ENCODE measurements around the gene TNP2. TPM values are rescaled to one million over a fixed set of nuclear protein-coding genes. Genes with fewer than 3 reads are reported as not detected.

TNP2 gene
- total RNA-seq, 2 experiments from 2014 or later: not detected

DNA sequence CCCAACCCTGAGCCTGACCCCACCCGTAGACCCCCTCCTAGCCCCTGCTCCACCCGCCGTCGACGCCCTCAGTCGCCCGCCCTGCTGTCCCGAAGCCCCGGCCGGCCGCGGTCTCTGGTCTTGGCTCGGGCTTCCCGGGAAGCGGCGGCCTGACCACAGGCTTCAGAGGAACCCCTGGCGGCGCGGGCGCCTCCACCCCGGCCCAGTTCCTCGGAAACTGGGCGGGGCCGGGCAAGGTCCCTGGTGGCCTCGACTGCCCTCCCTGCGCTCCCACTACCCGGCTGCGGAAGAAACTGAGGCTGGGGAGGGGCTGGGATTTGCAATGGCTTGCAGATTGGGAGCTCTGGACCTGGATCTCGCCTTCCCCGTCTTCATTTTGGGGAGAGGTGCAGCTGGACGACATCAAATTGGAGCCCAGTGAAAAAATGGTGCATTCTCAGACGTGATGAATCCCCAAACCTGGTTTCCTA is 12.4 kb downstream of the TNP2 start:
- Mint-ChIP-seq H3K4me1 (ENCODE audit: low read depth) (peaks cover 31% of the 10 kb centered on the region), H3K4me3 (peak overlapping the region; percentile 95), H3K27ac (peak overlapping the region; percentile 95), H3K9me3 (no peaks in the 10 kb centered on the region), H3K36me3 (ENCODE audit: low read depth) (peaks cover 35% of the 10 kb centered on the region), H3K27me3 (ENCODE audit: low read depth) (no peaks in the 10 kb centered on the region)
- intact Hi-C loops (cut with micrococcal nuclease): loop anchor here (1.0 to 10.0 kb wide), 7 partner anchors 56 to 538 kb away; partner anchors contain the start of genes NUBP1 and ZC3H7A
- no peak for DNase-seq
- CTCF ChIA-PET: interaction anchor here (0.6 to 7.2 kb wide), 29 partner anchors 18 to 505 kb away, joined by 3 to 67 read pairs (median 5); no protein-coding TSS in a partner anchor

DNA sequence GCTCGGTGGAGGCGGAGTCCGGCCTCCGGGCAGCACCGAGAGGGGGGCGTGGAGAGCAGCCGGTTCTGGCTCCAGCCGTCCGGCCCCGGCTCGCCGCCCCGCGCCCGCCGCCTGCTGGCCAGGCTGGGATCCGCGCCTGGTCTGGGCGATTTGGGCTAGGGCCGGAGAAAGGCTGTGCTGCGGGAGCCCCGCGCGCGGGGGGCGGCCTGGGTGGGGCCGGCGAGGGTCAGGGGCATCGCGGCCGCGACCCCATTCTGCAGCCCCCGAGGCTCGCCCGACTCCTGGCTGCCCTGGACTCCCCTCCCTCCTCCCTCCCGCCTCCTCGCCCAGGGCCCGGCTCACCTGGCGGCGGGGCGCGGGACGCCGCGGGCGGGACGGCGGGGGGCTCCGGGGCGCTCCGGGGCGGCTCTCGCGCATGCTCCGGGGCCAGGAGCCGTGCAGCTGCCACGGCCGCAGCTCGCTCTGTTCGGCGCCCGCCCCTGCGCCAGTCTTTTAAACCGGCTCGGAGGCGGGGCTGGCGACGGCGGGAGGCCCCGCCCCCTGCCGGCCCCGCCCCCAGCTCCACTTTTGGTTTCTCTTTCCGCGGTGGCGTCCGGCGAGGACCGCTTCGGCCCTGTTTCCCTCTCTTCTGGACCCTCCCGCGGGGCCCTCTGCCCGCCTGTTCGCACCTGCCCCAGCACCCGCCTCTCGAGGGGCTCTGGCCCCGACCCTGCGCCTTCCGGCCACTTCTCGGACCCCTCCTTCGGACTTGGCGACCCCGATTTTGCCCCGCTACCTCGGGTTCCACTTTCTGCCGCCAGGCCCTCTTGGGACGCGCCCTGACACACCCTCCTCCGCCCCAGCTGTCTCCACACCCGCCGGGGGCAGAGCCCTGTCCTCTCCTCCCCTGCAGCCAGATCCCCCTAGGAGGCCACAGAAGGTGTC is 13.1 kb downstream of the TNP2 start, which contains the start of gene SOCS1:
Gene SOCS1, minus strand, starts transcription at position 468 of the 924 bp plus-strand sequence. CDS start 726 bp downstream, outside the sequence.
- DNase-seq: peak; percentile 85
- CTCF ChIA-PET: interaction anchor here (0.6 to 7.2 kb wide), 39 partner anchors 7 to 505 kb away, joined by 3 to 67 read pairs (median 4); no protein-coding TSS in a partner anchor
- intact Hi-C loops (cut with micrococcal nuclease): loop anchor here (1.0 to 10.0 kb wide), 7 partner anchors 56 to 539 kb away; partner anchors contain the start of genes NUBP1 and ZC3H7A
- H3K4me3 Mint-ChIP-seq: peak within 1 kb of the TSS; percentile 95
- H3K27me3 Mint-ChIP-seq (ENCODE audit: low read depth): no peaks in the 10 kb centered on the region
- H3K36me3 Mint-ChIP-seq (ENCODE audit: low read depth): peaks cover 38% of the 10 kb centered on the region
- H3K9me3 Mint-ChIP-seq: no peaks in the 10 kb centered on the region
- H3K4me1 Mint-ChIP-seq (ENCODE audit: low read depth): peaks cover 36% of the 10 kb centered on the region
- H3K27ac Mint-ChIP-seq: peak within 1 kb of the TSS; percentile 99

DNA sequence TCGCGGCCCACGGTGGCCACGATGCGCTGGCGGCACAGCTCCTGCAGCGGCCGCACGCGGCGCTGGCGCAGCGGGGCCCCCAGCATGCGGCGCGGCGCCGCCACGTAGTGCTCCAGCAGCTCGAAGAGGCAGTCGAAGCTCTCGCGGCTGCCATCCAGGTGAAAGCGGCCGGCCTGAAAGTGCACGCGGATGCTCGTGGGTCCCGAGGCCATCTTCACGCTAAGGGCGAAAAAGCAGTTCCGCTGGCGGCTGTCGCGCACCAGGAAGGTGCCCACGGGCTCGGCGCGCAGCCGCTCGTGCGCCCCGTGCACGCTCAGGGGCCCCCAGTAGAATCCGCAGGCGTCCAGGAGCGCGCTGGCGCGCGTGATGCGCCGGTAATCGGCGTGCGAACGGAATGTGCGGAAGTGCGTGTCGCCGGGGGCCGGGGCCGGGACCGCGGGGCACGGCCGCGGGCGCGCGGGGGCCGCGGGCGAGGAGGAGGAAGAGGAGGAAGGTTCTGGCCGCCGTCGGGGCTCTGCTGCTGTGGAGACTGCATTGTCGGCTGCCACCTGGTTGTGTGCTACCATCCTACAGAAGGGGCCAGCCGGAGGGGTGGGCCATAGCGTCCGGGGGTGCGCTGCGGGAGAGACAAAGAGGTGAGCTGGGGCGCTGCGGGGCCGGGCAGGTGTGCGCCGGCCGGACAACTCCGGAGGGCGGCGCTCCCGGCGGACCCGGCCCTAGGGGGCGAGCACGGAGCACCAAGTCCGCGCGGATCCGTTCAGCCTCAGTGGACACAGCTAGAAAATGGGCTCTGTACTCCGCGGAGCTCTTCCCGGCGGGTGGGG is 14.0 kb downstream of the TNP2 start:
- CTCF ChIA-PET: interaction anchor here (0.8 to 7.2 kb wide), 27 partner anchors 8 to 299 kb away, joined by 3 to 67 read pairs (median 5); no protein-coding TSS in a partner anchor
- Mint-ChIP-seq H3K27me3 (ENCODE audit: low read depth) (no peaks in the 10 kb centered on the region), H3K27ac (peak overlapping the region; percentile 99), H3K4me3 (peak overlapping the region; percentile 87), H3K4me1 (ENCODE audit: low read depth) (peaks cover 44% of the 10 kb centered on the region), H3K9me3 (no peaks in the 10 kb centered on the region), H3K36me3 (ENCODE audit: low read depth) (peaks cover 43% of the 10 kb centered on the region)
- intact Hi-C loops (cut with micrococcal nuclease): loop anchor here (1.0 to 10.0 kb wide), 5 partner anchors 57 to 540 kb away; partner anchors contain the start of genes NUBP1 and ZC3H7A
- DNase-seq: peak; percentile 68

DNA sequence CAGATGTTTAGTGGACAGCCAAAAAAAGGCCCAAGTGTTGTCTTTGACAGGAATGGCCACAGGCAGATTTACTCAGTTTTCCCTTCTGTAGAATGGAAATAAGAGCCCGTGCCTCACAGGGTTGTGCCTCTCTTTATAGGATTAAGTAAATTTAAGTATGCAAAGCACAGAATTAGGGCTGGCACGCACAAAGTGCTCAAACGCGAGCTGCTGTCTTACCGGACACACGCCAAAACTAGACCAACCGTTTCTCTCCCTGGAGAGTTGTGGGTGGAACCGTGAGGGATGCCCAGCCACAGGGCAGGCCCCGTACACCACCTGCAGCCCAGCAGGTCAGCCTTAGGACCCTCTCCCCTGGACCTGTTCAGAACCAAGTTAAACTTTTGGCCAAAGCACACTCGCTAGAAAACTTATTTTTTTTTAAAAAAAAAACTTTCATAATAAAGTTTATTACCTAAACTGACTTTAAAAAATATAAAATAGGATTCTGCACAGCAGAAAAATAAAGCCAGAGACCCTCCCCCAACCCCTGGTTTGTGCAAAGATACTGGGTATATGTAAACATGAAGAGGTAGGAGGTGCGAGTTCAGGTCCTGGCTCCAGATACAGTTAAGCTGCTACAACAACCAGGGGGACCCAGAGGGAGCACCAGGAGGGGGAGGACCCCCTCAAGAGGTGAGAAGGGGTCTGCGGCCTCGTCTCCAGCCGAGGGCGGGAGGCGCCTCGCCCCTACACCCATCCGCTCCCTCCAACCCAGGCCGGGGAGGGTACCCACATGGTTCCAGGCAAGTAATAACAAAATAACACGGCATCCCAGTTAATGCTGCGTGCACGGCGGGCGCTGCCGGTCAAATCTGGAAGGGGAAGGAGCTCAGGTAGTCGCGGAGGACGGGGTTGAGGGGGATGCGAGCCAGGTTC is 14.9 kb downstream of the TNP2 start:
- Mint-ChIP-seq H3K27me3 (ENCODE audit: low read depth) (no peaks in the 10 kb centered on the region), H3K36me3 (ENCODE audit: low read depth) (peaks cover 43% of the 10 kb centered on the region), H3K4me3 (peak overlapping the region; percentile 87), H3K4me1 (ENCODE audit: low read depth) (peaks cover 41% of the 10 kb centered on the region), H3K9me3 (no peaks in the 10 kb centered on the region), H3K27ac (peak overlapping the region; percentile 99)
- CTCF ChIA-PET: interaction anchor here (0.6 to 7.2 kb wide), 17 partner anchors 8 to 289 kb away, joined by 3 to 67 read pairs (median 4); no protein-coding TSS in a partner anchor
- DNase-seq: peak; percentile 37
- intact Hi-C loops (cut with micrococcal nuclease): loop anchor here (10.0 kb wide), 2 partner anchors 509 to 541 kb away; partner anchors contain the start of genes NUBP1 and ZC3H7A

DNA sequence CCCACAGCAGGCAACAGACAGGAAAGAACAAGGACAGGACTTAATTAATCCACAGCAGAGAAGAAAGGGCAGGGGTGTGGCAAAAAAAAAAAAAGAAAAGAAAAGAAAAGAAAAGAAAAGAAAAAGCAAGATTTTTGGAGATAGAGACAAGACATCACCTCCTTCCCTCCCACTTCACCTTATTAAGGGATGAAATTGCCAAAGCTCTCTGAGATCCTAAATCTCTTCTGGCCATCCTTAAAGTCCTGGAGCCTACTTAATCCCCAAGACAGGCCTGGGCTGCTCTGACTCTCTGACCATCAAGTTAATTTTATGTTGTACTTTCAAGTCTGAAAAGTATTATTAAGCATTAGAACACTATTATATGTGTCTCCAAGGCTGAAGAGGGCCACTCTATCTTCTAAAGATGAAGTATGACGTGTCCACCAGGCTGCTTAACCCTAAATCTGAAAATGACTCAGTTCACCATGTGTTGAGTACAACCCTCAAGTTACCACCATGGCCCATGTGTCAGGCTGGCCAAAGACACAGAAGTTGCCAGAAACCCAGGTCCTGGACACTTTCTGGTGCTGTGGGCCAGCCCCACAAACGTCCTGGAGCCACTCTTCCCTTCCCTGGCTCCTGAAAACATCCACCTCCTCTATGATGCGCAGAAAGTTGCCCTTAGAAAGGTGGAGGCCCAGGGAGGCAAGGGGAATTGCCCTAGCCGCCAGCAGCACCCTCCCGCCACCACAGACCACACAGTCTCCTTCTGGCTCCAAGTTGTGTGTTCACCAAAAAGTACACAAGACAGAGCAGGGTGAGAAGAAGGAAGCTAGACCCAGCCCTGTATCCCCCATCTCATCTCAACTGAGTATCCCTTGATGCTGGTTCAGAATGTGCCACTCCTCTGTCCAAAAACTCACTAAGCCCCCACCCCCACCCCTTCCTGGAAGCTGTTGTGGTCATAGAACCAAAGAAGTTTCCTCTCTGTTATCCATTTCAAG is 15.8 kb downstream of the TNP2 start:
- H3K9me3 Mint-ChIP-seq: no peaks in the 10 kb centered on the region
- peaks cover 35% of the 10 kb centered on the region for H3K4me1 Mint-ChIP-seq (ENCODE audit: low read depth)
- peak overlapping the region; percentile 99 for H3K27ac Mint-ChIP-seq
- no peaks in the 10 kb centered on the region for H3K27me3 Mint-ChIP-seq (ENCODE audit: low read depth)
- peaks cover 46% of the 10 kb centered on the region for H3K36me3 Mint-ChIP-seq (ENCODE audit: low read depth)
- peak overlapping the region; percentile 87 for H3K4me3 Mint-ChIP-seq
- intact Hi-C loops (cut with micrococcal nuclease): loop anchor here (10.0 kb wide), 2 partner anchors 509 to 541 kb away; partner anchors contain the start of genes NUBP1 and ZC3H7A
- DNase-seq: peak; percentile 86
- CTCF ChIA-PET: interaction anchor here (0.6 to 3.8 kb wide), 8 partner anchors 28 to 282 kb away, joined by 3 to 32 read pairs (median 4); no protein-coding TSS in a partner anchor

DNA sequence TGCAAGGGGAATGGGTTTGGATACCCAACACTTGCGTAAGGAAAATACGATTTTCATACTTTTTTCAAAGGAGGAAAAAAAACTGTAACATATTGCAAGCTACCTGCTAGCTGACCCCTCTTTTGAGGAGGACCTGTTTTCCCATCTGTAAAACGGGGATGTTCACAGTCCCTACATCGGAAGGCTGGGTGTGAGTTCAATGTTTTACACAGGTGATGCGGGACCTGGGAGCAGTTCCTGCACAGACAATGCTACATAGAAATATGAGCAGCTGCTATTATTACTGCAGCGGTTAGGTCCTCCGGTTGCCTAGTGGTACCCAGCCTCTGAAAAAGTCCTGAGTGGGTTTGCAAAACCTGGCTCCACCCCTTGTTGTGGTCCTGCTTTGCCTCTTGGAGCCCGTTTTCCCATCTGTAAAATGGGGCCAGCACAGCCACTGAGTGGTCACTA is 16.6 kb downstream of the TNP2 start:
- CTCF ChIA-PET: interaction anchor here (0.6 to 1.9 kb wide), 13 partner anchors 18 to 303 kb away, joined by 3 to 7 read pairs (median 3); no protein-coding TSS in a partner anchor
- peak overlapping the region; percentile 87 for H3K4me3 Mint-ChIP-seq
- peak overlapping the region; percentile 99 for H3K27ac Mint-ChIP-seq
- DNase-seq: no peak
- no peaks in the 10 kb centered on the region for H3K9me3 Mint-ChIP-seq
- peaks cover 35% of the 10 kb centered on the region for H3K4me1 Mint-ChIP-seq (ENCODE audit: low read depth)
- H3K27me3 Mint-ChIP-seq (ENCODE audit: low read depth): no peaks in the 10 kb centered on the region
- H3K36me3 Mint-ChIP-seq (ENCODE audit: low read depth): peaks cover 49% of the 10 kb centered on the region
- intact Hi-C loops (cut with micrococcal nuclease): loop anchor here (1.0 to 10.0 kb wide), 7 partner anchors 19 to 542 kb away; partner anchors contain the start of genes NUBP1 and ZC3H7A

DNA sequence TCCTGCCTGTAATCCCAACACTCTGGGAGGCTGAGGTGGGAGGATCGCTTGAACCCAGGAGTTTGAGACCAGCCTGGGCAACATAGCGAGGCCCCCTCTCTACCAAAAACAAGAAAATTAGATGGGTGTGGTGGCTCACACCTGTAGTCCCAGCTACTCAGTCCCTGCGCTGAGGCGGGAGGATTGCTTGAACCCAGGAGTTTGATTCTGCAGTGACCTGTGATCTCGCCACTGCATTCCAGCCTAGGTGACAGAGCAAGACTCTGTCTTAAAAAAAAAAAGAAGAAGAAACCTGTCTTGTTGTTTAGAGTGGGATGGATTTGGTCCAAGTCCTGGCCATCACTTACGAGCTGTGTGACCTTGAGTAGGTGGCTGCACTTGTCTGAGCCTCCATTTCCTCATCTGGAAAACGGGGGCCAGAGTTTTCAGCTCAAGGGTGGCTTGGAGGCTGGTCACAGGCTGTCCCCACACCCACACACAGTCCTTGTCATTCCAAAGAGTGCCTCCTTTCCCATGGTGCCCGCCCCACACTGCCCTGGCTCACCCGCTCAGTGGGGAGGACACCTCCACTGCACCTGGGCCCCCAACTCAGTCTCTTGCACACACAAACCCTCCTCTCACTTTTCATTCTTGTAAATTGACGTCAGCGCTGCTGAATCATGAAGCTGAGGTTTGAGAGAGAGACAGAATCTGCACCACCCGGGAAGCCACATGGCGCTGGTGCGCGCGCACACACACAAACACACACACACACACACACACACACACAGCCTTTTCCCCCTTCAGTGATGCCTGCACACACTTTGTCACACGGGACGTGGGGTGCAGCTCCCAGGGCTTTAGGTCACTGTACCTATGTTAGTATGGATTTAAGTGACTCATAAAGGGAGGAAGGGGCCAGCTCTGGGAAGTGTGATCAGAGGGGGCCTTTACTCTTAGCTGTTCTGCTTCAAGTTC is 17.3 kb downstream of the TNP2 start:
- DNase-seq: peak; percentile 93
- Mint-ChIP-seq H3K36me3 (ENCODE audit: low read depth) (peaks cover 49% of the 10 kb centered on the region), H3K9me3 (no peaks in the 10 kb centered on the region), H3K27ac (peak overlapping the region; percentile 99), H3K4me1 (ENCODE audit: low read depth) (peaks cover 34% of the 10 kb centered on the region), H3K4me3 (peak overlapping the region; percentile 87), H3K27me3 (ENCODE audit: low read depth) (no peaks in the 10 kb centered on the region)
- CTCF ChIA-PET: interaction anchor here (0.6 to 1.9 kb wide), 16 partner anchors 13 to 302 kb away, joined by 3 to 7 read pairs (median 3); no protein-coding TSS in a partner anchor
- intact Hi-C loops (cut with micrococcal nuclease): loop anchor here (1.0 to 10.0 kb wide), 7 partner anchors 19 to 543 kb away; partner anchors contain the start of genes NUBP1 and ZC3H7A

DNA sequence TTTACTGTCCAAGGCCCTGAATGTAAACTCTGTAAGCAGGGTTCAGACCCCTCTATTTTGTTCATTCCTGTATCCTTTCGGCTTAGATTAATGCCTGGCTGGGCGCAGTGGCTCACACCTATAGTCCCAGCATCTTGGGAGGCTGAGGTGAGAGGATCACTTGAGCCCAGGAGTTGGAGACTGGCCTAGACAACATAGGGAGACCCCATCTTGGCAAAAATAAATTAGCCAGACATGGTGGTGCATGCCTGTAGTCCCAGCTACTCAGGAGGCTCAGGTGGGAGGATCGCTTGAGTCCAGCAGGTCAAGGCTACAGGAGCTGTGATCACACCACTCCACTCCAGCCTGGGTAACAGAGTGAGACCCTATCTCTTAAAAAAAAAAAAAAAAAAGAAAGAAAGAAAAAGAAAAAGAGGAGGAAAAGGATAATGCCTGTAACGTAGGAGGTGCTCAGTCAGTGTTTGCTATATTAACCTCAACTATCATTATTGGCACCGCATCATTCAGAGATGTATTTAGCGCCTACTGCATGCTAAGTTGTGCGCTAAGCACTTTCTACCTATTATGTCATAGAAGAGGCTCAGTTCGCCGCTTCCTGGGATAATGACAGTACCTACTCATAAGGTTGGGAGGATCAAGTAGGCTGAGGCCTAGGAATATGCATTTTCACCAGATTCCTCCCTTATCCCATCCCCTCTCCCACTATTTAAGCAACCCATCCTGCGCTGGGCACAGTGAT is 18.2 kb downstream of the TNP2 start:
- no peaks in the 10 kb centered on the region for H3K9me3 Mint-ChIP-seq
- DNase-seq: no peak
- H3K36me3 Mint-ChIP-seq (ENCODE audit: low read depth): peaks cover 49% of the 10 kb centered on the region
- intact Hi-C loops (cut with micrococcal nuclease): loop anchor here (10.0 kb wide), 2 partner anchors 506 to 544 kb away; partner anchors contain the start of genes NUBP1 and ZC3H7A
- no peaks in the 10 kb centered on the region for H3K27me3 Mint-ChIP-seq (ENCODE audit: low read depth)
- H3K4me1 Mint-ChIP-seq (ENCODE audit: low read depth): peaks cover 41% of the 10 kb centered on the region
- no peak overlapping the region for H3K4me3 Mint-ChIP-seq
- H3K27ac Mint-ChIP-seq: peak overlapping the region; percentile 99
- CTCF ChIA-PET: interaction anchor here (0.9 to 1.5 kb wide), 4 partner anchors 12 to 287 kb away, joined by 3 to 7 read pairs (median 5); no protein-coding TSS in a partner anchor
